GM18502 (cell line): ENCODE data around the gene KRTAP4-9.
"Not testable (repeated sequence)": the region's sequence is repeated elsewhere in the genome, so short reads cannot be mapped to it uniquely, and the experiment has no call there.

ENCODE experiments used
- ATAC-seq: cut with Tn5 transposase; IDR thresholded peaks from one replicate; pipeline ENCODE4 v1.9.1; 2021; ENCODE audit warnings: mild to moderate bottlenecking; ENCODE audit not compliant: unreplicated experiment, poor library complexity

Gene KRTAP4-9

GRCh38 chr17:41105347-41105746 lies at the start of gene KRTAP4-9:
TSS of gene KRTAP4-9 (plus strand) at chr17:41105389. CDS start at chr17:41105389, 0 bp downstream.
- ATAC-seq: not testable (repeated sequence)

- no peak for ATAC-seq
Observed at GRCh38 chr17:41057547-41057946, 47.6 kb upstream of the KRTAP4-9 start.

DNA sequence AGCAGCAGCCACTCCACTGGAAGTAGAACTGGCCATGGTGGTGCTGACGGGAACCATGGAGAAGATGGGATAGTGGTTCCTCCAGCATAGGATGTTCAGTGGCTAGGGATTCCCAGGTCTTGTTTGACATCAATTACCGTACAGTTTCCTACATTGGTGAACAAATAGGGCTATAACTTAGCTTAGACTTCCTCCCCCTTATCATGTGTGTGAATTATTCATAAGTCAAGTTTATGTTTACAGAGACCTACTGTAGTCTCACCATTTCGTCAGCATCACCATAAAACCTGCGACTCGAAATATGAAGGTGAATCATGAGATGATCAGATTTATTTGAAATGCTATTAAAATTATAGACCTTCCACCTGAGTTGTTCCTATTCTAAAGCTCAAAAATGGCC lies 46.4 kb upstream of the KRTAP4-9 start:
- ATAC-seq: no peak

GRCh38 chr17:41059276-41060051 lies 45.7 kb upstream of the KRTAP4-9 start:
- not testable (repeated sequence) for ATAC-seq

GRCh38 chr17:41060052-41060604 lies 45.1 kb upstream of the KRTAP4-9 start, which contains the start of gene KRTAP2-3:
TSS of gene KRTAP2-3 (minus strand) at chr17:41060114. CDS start at chr17:41060050, 64 bp downstream.
- ATAC-seq: no peak

DNA sequence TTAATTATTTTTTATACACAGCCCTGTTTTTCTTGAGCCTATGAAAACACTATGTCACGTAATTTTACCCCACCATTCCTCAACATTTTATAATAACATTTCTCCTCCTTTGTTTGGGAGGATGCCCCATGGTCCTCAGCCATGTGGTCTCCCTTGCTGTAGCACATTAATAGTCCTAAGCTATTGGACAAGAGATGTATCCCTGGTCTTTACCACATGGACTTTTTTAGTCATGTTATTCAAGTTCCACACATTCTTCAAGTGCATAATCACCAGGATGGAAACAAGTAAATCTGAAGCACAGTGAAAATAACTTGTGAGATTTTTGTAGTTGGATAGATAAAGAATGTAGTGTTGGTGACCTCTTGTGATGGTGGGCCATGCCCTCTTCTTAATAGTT lies 43.2 kb upstream of the KRTAP4-9 start:
- ATAC-seq: no peak

DNA sequence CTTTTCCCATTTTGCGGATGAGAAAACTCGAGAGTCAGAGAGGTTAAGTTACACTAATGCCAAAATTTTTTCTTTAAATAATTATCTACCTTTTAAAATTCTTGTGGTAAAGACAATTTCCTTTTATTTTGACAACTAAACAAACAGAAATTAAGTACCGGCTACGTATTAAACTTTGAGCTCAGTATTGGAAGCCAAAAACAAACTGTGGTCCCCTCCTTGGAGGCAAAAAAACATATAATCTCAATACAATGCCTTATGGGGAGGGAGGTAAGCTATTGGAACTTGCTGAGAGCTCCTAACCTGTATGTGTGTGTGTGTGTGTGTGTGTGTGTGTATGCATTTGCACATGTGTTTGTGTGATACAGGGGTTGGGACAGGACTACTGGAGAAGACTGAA lies 41.7 kb upstream of the KRTAP4-9 start:
- ATAC-seq: no peak

DNA sequence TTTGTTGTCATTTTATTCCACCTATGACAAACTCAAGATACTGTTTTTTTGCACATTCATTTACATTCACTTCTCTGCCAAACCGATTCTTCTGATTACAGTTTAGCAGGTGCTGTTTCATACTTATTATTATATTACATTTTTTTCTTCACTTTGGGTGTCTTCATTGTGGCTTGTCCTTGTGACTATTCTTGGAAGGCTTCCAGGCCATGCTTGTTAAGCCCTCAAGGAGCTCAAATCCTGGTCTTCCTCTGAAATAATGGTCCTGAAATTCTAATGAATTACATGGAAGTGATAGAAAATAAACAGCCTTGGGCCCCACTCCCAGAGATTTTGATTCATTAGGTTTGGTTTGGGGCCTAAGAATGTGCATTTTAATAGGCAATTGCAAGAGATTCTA lies 40.9 kb upstream of the KRTAP4-9 start:
- ATAC-seq: no peak

- ATAC-seq: not testable (repeated sequence)
Observed at GRCh38 chr17:41065016-41065689, 40.0 kb upstream of the KRTAP4-9 start.

- ATAC-seq: no peak
Observed at GRCh38 chr17:41065829-41066624, 39.2 kb upstream of the KRTAP4-9 start, which contains the start of gene KRTAP2-4. TSS of gene KRTAP2-4 (minus strand) at chr17:41065879. CDS start at chr17:41065845, 34 bp downstream.

DNA sequence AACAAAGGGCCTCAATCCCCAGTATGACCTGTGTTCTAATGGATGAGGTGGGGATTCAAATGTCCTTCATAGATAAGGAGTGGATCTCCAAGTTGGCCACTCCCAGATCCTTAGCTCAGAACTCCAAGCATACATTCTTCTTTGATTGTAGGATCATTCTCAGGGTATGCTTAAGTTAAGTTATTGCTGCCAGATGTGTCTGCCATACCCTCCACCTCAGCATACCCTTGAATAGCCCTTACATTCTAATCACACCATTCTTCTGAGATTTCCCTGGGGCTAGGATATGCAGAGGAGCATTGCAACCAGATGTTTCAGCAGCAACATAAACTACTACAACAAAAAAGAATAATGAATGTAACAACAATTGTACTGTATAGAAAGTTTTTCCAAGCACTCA lies 37.9 kb upstream of the KRTAP4-9 start:
- no peak for ATAC-seq

DNA sequence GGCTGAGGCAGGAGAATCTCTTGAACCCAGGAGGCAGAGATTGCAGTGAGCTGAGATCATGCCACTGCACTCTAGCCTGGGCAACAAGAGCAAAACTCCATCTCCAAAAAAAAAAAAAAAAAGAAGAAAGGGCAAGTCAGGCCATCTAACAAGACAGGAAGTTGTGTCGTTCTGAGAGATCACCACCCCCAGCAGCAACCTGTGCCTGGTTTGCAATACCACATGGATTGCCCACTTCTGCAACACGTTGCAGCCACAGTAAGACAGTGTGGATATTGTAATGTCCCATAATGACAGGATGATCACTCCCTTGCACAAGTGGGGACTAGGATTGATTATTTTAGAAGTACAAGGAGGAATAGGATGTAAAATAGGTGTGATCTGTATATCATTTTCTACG lies 36.2 kb upstream of the KRTAP4-9 start:
- ATAC-seq: no peak

DNA sequence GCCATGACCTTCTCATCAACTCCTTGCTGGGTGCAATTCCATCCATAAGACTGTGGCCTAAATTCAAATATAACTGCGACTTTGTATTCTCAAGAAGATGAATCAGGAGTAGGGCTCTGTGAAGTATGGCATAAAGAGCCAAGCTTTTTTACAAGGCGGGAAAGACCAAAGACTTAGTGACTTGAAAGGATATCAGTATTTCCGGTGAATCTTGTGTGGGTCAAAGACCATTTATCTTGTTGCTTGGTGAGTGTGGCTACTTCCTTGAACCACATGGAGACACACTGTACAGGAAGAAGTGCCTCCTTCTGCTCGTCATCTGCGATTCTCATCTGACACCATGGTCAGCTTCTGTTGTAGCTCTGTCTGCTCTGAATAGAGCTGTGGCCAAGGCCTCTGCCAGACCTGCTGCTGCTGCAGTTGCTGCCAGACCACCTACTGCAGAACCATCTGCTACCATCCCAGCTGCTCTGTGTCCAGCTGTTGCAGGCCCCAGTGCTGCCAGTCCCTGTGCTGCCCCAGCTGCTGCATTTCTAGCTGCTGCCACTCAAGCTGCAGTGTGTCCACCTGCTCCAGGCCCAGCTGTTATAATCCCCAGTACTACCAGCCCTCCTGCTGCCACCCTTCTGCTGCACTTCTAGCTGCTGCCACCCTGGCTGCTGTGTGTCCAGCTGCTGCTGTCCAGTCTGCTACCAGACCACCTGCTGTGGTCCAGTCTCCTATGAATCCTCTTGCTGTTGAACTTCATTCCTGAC lies 33.4 kb upstream of the KRTAP4-9 start:
- no peak for ATAC-seq

DNA sequence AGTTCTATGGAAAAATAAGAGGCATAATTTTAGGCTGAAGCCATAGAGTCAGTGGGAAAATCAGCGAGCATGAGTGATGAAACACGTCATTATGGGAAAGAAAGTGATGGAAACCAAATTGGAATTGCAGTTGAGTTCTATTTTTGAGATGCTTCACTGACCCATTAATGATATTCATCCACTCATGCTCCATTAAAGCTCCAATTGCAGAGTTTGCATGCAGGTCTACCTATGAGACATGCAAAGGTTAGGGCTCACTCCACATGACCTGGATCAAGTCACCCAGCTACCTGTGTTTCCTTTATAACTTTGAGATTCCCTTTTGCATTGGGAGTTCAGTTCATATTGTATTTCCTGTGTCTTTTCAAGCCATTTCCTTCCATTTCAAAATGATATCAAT lies 31.5 kb upstream of the KRTAP4-9 start:
- ATAC-seq: no peak

- ATAC-seq: no peak
Observed at GRCh38 chr17:41076788-41077187, 28.4 kb upstream of the KRTAP4-9 start.

- ATAC-seq: no peak
Observed at GRCh38 chr17:41082626-41083025, 22.6 kb upstream of the KRTAP4-9 start.

DNA sequence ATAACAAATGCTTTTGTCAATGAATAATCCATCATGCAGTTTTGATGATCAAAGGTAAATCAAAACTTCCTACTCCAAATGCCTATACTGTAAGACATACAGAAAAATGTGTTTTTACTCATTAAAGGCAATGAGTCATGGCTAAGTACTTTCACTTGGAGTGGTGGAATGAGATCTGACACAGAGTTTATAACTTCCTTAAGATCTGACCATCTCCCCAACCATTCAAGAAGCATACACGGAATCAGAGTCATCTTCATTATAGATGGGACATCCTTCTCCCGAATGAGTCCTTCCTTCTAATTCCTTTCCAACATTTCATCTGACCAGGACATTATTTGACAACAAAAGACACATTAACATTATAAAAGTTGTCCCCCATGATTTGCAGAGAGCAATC lies 21.8 kb upstream of the KRTAP4-9 start:
- not testable (repeated sequence) for ATAC-seq

DNA sequence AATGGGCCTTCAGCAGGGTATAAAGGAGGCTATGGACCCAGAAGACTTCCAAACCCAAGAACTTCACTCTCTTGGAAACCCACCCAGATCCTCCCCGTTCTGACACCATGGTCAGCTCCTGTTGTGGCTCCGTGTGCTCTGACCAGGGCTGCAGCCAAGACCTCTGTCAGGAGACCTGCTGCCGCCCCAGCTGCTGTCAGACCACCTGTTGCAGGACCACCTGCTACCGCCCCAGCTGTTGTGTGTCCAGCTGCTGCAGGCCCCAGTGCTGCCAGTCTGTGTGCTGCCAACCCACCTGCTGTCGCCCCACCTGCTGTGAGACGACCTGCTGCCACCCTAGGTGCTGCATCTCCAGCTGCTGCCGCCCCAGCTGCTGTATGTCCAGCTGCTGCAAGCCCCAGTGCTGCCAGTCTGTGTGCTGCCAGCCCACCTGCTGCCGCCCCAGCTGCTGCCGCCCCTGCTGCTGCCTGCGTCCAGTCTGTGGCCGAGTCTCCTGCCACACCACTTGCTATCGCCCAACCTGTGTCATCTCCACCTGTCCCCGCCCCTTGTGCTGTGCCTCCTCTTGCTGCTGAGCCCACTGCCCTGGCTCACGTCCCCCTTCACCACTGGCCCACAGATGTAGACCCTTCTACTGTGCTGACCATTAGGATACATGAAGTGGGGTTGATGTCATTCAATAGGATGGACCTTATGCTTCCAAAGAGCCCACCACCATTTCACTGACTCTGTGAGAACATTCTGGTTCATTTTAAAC lies 20.9 kb upstream of the KRTAP4-9 start, which contains the start of gene KRTAP4-7:
Gene KRTAP4-7, plus strand, starts transcription at position 51 of the 757 bp plus-strand sequence. Its CDS starts 57 bp downstream, at position 108.
- ATAC-seq: not testable (repeated sequence)
